Ureter (tissue), 1 donor: ENCODE results near the gene SLC10A7. TPM values are rescaled to one million over a fixed set of nuclear protein-coding genes. Genes with fewer than 3 reads are reported as not detected.

ENCODE experiments used
- DNase-seq: peaks from one replicate; pipeline ENCODE4 v3.0.0-alpha.2; 2020; ENCODE audit warnings: low spot score
- total RNA-seq: library from RNA; stranded (reverse); gene quantifications from one replicate; pipeline ENCODE4 v1.2.4, GENCODE V29; 2023
- donor health status: DM: yes; HTN: yes; CAD: no.

SLC10A7 gene
- total RNA-seq, 1 donor from 2014 or later: 26.7 TPM

GRCh38 chr4:146442801-146443200 is 78.9 kb downstream of the SLC10A7 start:
- DNase-seq: no peak

GRCh38 chr4:146439999-146440398 is 81.7 kb downstream of the SLC10A7 start:
- no peak for DNase-seq

- no peak for DNase-seq
Observed at GRCh38 chr4:146439437-146439836, 82.3 kb downstream of the SLC10A7 start.

- DNase-seq: no peak
Observed at GRCh38 chr4:146437778-146438177, 84.0 kb downstream of the SLC10A7 start.

- no peak for DNase-seq
Observed at GRCh38 chr4:146436423-146437162, 85.1 kb downstream of the SLC10A7 start.

- DNase-seq: no peak
Observed at GRCh38 chr4:146435962-146436361, 85.8 kb downstream of the SLC10A7 start.

- no peak for DNase-seq
Observed at GRCh38 chr4:146432065-146432464, 89.7 kb downstream of the SLC10A7 start.

- DNase-seq: no peak
Observed at GRCh38 chr4:146428298-146428697, 93.4 kb downstream of the SLC10A7 start.

GRCh38 chr4:146417822-146418221 is 103.9 kb downstream of the SLC10A7 start:
- DNase-seq: no peak

- no peak for DNase-seq
Observed at GRCh38 chr4:146415829-146416228, 105.9 kb downstream of the SLC10A7 start.

GRCh38 chr4:146407669-146408084 is 114.1 kb downstream of the SLC10A7 start:
- DNase-seq: no peak

GRCh38 chr4:146407257-146407656 is 114.5 kb downstream of the SLC10A7 start:
- DNase-seq: no peak

- no peak for DNase-seq
Observed at GRCh38 chr4:146401274-146401673, 120.5 kb downstream of the SLC10A7 start.

- DNase-seq: no peak
Observed at GRCh38 chr4:146398896-146399445, 122.8 kb downstream of the SLC10A7 start.

- no peak for DNase-seq
Observed at GRCh38 chr4:146398404-146398803, 123.3 kb downstream of the SLC10A7 start.

- no peak for DNase-seq
Observed at GRCh38 chr4:146389561-146389960, 132.2 kb downstream of the SLC10A7 start.

- DNase-seq: no peak
Observed at GRCh38 chr4:146382194-146382593, 139.5 kb downstream of the SLC10A7 start.

- no peak for DNase-seq
Observed at GRCh38 chr4:146381263-146381872, 140.4 kb downstream of the SLC10A7 start.

GRCh38 chr4:146379744-146380143 is 142.0 kb downstream of the SLC10A7 start:
- DNase-seq: no peak

- no peak for DNase-seq
Observed at GRCh38 chr4:146371812-146372211, 149.9 kb downstream of the SLC10A7 start.

- no peak for DNase-seq
Observed at GRCh38 chr4:146370841-146371240, 150.9 kb downstream of the SLC10A7 start.

- no peak for DNase-seq
Observed at GRCh38 chr4:146369446-146369845, 152.3 kb downstream of the SLC10A7 start.

GRCh38 chr4:146368209-146368608 is 153.5 kb downstream of the SLC10A7 start:
- DNase-seq: no peak
